Endothelial cell of umbilical vein (primary cell): ENCODE results near the gene B4GALNT4.

Source experiments
- CTCF ChIP-seq, 2 donors: IDR thresholded peaks; 1 replicate in 1 of 2; 2 replicates in 1 of 2; pipeline ENCODE4 v1.5.1; 2011; ENCODE audit warnings: low read length in 2 of 2, mild to moderate bottlenecking in 2 of 2, moderate library complexity in 2 of 2, control low read depth in 1 of 2, inconsistent platforms in 1 of 2, low read depth in 1 of 2; ENCODE audit not compliant: insufficient read depth in 1 of 2; ENCODE audit errors: extremely low read depth in 1 of 2
- EZH2 ChIP-seq: IDR thresholded peaks from 2 replicates; pipeline ENCODE4 v1.6.1; 2012; ENCODE audit warnings: borderline replicate concordance, low read depth, mild to moderate bottlenecking, moderate library complexity, low read length, inconsistent platforms; ENCODE audit not compliant: severe bottlenecking
- FOS ChIP-seq: IDR thresholded peaks from 2 replicates; pipeline ENCODE4 v1.6.1; 2011; ENCODE audit warnings: mild to moderate bottlenecking, low read length, moderate library complexity, borderline replicate concordance; ENCODE audit not compliant: insufficient read depth
- MAX ChIP-seq: IDR thresholded peaks from 2 replicates; pipeline ENCODE4 v1.6.1; 2011; ENCODE audit not compliant: insufficient read depth, insufficient read length
- MYC ChIP-seq: IDR thresholded peaks from one replicate; pipeline ENCODE4 v1.6.1; 2011; ENCODE audit warnings: mild to moderate bottlenecking, low read depth, low read length
- POLR2A ChIP-seq: IDR thresholded peaks from 2 replicates; pipeline ENCODE4 v1.6.1; 2012; ENCODE audit warnings: low read depth, mild to moderate bottlenecking, control low read depth, low read length
- POLR2AphosphoS5 ChIP-seq: IDR thresholded peaks from 2 replicates; pipeline ENCODE4 v1.6.1; 2012; ENCODE audit warnings: low read depth, mild to moderate bottlenecking, control low read depth, low read length, moderate library complexity; ENCODE audit not compliant: insufficient read depth

DNA sequence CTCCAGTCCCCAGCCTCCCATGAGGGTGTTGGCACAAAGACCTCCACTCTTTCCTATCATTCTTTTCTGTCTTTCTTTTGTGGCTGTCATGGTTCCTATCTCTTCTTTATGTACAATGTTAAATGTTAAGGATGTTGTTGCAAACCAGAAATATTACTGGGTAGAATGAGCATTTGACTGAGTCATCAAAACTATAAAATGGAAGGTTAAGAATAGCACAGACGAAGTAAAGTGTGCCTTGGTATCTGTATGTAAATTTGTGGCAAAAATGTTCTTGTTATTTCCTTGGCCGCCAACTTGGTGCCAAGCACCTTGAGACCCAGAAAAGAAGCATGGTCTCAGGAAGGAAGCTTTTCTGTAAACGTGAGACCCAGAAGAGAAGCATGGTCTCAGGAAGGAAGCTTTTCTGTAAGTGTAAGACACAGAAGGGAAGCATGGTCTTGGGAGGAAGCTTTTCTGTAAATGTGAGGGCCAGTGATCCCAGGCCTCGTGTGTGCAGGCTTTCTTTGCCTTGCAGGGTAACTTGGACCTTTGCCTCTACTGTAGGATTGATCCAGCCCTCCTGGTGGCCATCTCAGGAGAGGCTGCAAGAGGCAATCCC, 18.0 kb downstream of the B4GALNT4 start:
- TF ChIP-seq EZH2 (no peak), CTCF (IDR thresholded peaks at IDR 0.05; ENCODE audit: extremely low read depth in 1 of 2, insufficient read depth in 1 of 2, low read depth in 1 of 2, low read length in 2 of 2) (no peak), POLR2A (no peak), MAX (no peak), FOS (no peak), MYC (no peak), POLR2AphosphoS5 (no peak)
